Nephron progenitor cell (in vitro differentiated cells): ENCODE measurements around the gene MAP1LC3A.

Experiments used
- DNase-seq: peaks from one replicate; pipeline ENCODE4 v3.0.0; 2021
- H3K27ac Mint-ChIP-seq: 2 replicates; pipeline ENCODE4 v1.8.0; 2021; ENCODE audit warnings: mild to moderate bottlenecking, moderate library complexity, mixed read lengths
- H3K27me3 Mint-ChIP-seq: 2 replicates; pipeline ENCODE4 v1.8.0; 2021; ENCODE audit warnings: mild to moderate bottlenecking, low read depth, mixed read lengths; ENCODE audit not compliant: poor library complexity
- H3K36me3 Mint-ChIP-seq: 2 replicates; pipeline ENCODE4 v1.8.0; 2021; ENCODE audit warnings: low read depth, mixed read lengths
- H3K4me1 Mint-ChIP-seq: 2 replicates; pipeline ENCODE4 v1.8.0; 2021; ENCODE audit warnings: mixed read lengths
- H3K4me3 Mint-ChIP-seq: 2 replicates; pipeline ENCODE4 v1.8.0; 2021; ENCODE audit warnings: mild to moderate bottlenecking, moderate library complexity, mixed read lengths
- H3K9me3 Mint-ChIP-seq: 2 replicates; pipeline ENCODE4 v1.8.0; 2021; ENCODE audit warnings: mild to moderate bottlenecking, moderate library complexity, mixed read lengths
- TF ChIP-seq, protein P1 (sequence below): fragments of 200-600 bp; sonication (generic); IDR thresholded peaks from 2 replicates; pipeline ENCODE4 v1.5.0; 2021; ENCODE audit warnings: antibody characterized with exemption

Gene MAP1LC3A

DNA sequence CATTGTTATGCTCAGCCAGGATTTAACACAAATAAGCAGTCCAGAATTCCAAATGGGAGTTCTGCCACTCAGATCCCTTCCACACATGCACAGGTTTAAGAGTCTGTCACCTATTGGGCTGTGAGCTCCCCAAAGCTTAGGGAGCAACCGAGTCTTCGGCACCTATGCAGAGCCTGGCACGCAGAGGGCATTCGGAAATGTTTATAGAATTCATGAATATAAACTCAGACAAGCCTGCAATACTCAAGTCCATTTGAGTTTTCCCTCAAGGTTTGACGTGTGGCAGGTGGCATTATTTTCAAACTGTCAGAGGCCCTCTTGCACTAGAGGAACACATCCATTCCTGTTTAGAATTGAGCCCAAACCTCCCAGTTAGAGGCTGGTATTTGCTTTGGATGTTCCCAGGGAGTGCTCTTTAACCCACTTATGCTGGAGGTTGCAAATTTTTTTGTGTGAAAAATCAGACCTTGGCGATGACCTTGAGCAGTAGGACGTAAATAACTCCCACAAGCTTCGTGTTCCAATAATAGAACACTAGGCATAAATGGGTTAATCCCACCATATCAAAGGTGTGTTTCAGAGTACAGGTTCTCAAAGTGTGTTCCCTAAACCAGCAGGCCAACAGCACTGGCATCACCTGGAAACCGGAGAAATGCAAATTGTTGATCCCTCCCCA is 28.1 kb downstream of the MAP1LC3A start:
- Mint-ChIP-seq H3K36me3 (peaks cover 13% of the 10 kb centered on the region), H3K27me3 (no peaks in the 10 kb centered on the region), H3K27ac (no peak overlapping the region), H3K4me1 (peaks cover 15% of the 10 kb centered on the region), H3K4me3 (no peak overlapping the region), H3K9me3 (no peaks in the 10 kb centered on the region)
- no peak for DNase-seq
- TF ChIP-seq, protein P1, sequence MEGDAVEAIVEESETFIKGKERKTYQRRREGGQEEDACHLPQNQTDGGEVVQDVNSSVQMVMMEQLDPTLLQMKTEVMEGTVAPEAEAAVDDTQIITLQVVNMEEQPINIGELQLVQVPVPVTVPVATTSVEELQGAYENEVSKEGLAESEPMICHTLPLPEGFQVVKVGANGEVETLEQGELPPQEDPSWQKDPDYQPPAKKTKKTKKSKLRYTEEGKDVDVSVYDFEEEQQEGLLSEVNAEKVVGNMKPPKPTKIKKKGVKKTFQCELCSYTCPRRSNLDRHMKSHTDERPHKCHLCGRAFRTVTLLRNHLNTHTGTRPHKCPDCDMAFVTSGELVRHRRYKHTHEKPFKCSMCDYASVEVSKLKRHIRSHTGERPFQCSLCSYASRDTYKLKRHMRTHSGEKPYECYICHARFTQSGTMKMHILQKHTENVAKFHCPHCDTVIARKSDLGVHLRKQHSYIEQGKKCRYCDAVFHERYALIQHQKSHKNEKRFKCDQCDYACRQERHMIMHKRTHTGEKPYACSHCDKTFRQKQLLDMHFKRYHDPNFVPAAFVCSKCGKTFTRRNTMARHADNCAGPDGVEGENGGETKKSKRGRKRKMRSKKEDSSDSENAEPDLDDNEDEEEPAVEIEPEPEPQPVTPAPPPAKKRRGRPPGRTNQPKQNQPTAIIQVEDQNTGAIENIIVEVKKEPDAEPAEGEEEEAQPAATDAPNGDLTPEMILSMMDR: no peak

DNA sequence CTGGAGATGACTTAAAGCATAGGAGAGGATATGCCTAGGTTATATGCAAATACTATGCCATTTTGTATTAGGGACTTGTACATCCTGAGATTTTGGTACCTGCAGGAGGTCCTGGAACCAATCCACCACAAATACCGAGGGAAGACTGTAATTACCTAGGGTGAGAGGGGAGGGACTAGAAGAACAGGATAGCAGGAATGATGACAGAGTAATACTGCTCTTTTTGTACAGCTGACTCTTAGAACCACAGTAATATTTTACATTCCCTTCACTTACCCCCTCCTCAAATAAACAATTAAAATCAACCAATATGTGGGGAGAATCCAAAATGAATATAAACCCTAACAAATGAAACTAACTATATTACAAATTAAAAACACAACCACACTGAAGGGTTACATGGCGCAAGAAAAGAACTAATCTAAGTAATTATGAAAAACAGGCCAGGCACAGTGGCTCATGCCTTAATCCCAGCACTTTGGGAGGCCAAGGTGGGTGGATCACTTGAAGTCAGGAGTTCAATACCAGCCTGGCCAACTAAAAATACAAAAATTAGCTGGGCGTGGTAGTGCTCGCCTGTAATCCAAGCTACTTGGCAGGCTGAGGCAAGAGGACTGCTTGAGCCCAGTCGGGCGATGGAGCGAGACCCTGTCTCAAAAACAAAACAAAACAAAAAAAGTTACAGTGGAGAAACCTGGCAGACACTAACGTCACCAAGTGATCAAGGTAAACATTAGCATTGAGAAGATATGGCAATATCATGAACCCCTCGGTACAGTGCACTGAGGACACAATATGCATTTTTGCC is 37.1 kb downstream of the MAP1LC3A start:
- Mint-ChIP-seq H3K27me3 (peaks cover 3% of the 10 kb centered on the region), H3K9me3 (no peaks in the 10 kb centered on the region)

DNA sequence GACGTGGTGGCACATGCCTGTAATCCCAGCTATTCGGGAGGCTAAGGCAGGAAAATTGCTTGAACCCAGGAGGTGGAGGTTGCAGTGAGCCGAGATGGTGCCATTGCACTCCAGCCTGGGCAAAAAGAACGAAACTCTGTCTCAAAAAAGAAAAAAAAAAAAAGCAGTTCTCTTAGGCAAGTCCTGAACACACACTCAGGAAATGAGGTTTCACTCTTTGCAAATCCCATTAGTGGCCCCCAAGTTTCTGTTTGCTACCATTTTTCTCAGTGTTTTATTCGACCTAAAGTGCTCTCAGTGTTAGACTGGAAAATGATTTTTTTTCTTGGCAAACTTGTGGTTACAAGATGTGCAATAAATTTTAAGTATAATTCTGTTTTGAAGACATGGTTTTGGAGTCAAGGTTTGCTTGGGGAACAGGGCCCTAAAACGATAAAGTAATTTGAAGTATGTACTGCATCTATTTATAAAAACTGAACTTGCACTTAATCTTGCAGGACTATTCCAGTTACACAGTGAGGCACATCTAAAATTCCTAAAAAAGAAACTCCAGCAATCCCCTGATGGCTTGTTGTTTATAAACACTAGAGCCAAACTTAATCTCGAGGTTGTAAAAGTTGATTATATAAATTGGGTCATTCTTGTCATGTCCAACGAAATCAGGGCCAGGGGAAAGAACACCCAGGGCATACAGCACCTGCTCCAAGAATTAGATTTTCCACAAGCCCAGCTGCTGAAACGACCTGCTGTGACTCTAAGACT is 42.6 kb downstream of the MAP1LC3A start:
- Mint-ChIP-seq H3K4me1 (no peaks in the 10 kb centered on the region), H3K4me3 (no peak overlapping the region), H3K9me3 (no peaks in the 10 kb centered on the region), H3K36me3 (peaks cover 23% of the 10 kb centered on the region), H3K27ac (no peak overlapping the region), H3K27me3 (peaks cover 3% of the 10 kb centered on the region)
- TF ChIP-seq, protein P1: no peak
- DNase-seq: no peak

More for the DNA sequence above, 37.1 kb downstream of the MAP1LC3A start:
- H3K36me3 Mint-ChIP-seq: peaks cover 13% of the 10 kb centered on the region
- no peak overlapping the region for H3K4me3 Mint-ChIP-seq
- TF ChIP-seq, protein P1: no peak
- no peak for DNase-seq
- no peak overlapping the region for H3K27ac Mint-ChIP-seq
- H3K4me1 Mint-ChIP-seq: no peaks in the 10 kb centered on the region

DNA sequence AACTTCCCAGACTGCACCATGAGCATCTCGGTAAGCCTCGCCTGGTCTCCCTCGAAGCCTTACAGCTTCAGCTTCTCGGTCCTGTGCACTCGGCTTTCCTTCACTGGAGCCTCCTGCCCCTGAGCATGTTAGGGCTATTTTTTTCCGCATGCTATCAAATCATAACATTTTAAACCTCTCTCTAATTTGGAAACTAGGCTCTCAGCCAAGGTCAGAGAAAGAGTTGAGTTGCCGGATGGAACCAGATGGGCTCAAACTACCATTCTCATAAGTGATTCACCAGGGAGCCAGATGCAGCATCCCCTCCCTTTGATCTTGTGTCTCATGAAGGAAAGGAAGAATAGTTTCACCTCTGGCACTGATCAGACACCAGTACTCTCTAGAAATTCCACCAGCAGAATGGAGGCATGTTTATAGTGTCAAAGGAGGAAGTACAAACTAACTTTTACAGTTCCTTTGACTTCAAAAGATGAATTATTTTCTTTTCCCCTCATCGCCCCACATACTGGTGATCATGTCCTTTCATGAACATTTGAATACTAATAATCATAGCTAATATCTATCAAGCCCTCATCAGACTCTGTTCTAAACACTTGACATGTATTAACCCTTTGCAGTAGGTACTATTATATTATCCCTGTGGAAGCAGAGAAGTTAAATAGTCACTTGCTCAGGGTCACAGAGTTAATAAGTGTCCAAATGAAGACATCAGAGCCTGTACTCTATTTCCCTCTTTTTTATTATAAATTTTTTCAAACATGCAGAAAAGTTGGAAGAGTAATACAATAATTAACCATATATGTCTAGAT is 46.7 kb downstream of the MAP1LC3A start:
- Mint-ChIP-seq H3K4me1 (no peaks in the 10 kb centered on the region), H3K27me3 (no peaks in the 10 kb centered on the region), H3K27ac (peak overlapping the region; percentile 40), H3K4me3 (no peak overlapping the region), H3K36me3 (peaks cover 56% of the 10 kb centered on the region), H3K9me3 (no peaks in the 10 kb centered on the region)
- no peak for DNase-seq
- TF ChIP-seq, protein P1: no peak

DNA sequence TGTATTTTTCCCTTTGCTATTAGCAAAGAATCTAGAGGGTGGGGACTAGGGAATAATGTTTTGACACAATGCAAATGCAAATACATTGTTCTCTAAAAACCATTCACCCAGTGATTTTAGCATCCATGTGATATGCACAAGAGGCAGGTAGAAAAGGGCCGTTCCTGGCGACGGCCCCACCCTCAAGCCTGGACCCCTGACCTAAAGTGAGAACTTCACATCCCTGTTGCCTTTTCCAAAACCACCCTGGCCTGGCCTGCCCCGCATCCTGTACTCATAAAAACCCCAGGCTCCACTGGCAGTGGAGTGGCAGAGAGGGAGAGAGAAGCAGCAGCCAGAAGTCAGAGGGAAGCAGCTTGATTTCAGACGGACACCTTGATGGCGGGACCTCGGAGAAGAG is 48.5 kb downstream of the MAP1LC3A start:
- Mint-ChIP-seq H3K27ac (no peak overlapping the region), H3K4me3 (no peak overlapping the region), H3K36me3 (peaks cover 54% of the 10 kb centered on the region), H3K4me1 (no peaks in the 10 kb centered on the region), H3K27me3 (no peaks in the 10 kb centered on the region), H3K9me3 (no peaks in the 10 kb centered on the region)
- DNase-seq: no peak
- TF ChIP-seq, protein P1: no peak
